ENCODE data around the gene ZMYND19.

ZMYND19 gene

GRCh38 chr9:137569609-137570203, 20.6 kb downstream of the ZMYND19 start:
- Histone ChIP-seq H3K27ac (ENCODE audit: extremely low read depth, low read depth, low read length) (no peak overlapping the region), H3K4me1 (ENCODE audit: control insufficient read depth, insufficient read depth, low read length) (no peaks in the 10 kb centered on the region), H3K36me3 (ENCODE audit: control insufficient read depth in 2 of 2, insufficient read depth in 1 of 2, low read length in 2 of 2) (peaks cover 12 to 43% of the 10 kb centered on the region in 2 experiments), H3K4me3 (ENCODE audit: low read depth, low read length) (no peak overlapping the region), H3K9me3 (ENCODE audit: control insufficient read depth, insufficient read depth, low read depth, low read length) (no peaks in the 10 kb centered on the region)
- ChIA-PET POLR2A (no interaction called here), CTCF (interaction anchor here (1.0 kb wide), 1 partner anchor 10 kb away, joined by 3 read pairs; no protein-coding TSS in a partner anchor)
- TF ChIP-seq ZFHX2 (tag by site-specific recombination; conservative IDR thresholded peaks at IDR 0.05) (peak; percentile 99), ZNF501 (tag by site-specific recombination; IDR thresholded peaks at IDR 0.05) (no peak), ZNF561 (tag by site-specific recombination; IDR thresholded peaks at IDR 0.05; ENCODE audit: borderline replicate concordance) (no peak), ZNF629 (tag by site-specific recombination; IDR thresholded peaks at IDR 0.05) (no peak), ZNF121 (tag by site-specific recombination; IDR thresholded peaks at IDR 0.05) (no peak), ZNF433 (tag by site-specific recombination; IDR thresholded peaks at IDR 0.05; ENCODE audit: low read depth) (no peak), MZF1 (tag by site-specific recombination; IDR thresholded peaks at IDR 0.05; ENCODE audit: borderline replicate concordance) (no peak), ZBTB7A (tag by site-specific recombination; IDR thresholded peaks at IDR 0.05; ENCODE audit: low read depth) (no peak), ZNF670 (tag by site-specific recombination; IDR thresholded peaks at IDR 0.05; ENCODE audit: low read depth) (no peak), KLF8 (tag by site-specific recombination; IDR thresholded peaks at IDR 0.05) (no peak), ZNF274 (IDR thresholded peaks at IDR 0.05; ENCODE audit: low read length) (no peak), ZNF274 (tag by site-specific recombination; IDR thresholded peaks at IDR 0.05; ENCODE audit: borderline replicate concordance) (no peak), ZNF623 (tag by site-specific recombination; IDR thresholded peaks at IDR 0.05) (no peak), ZNF184 (tag by site-specific recombination; IDR thresholded peaks at IDR 0.05) (no peak), EGR2 (tag by site-specific recombination; IDR thresholded peaks at IDR 0.05; ENCODE audit: low read depth) (peak; percentile 100), ZBTB21 (tag by site-specific recombination; IDR thresholded peaks at IDR 0.05) (no peak), ZNF560 (tag by site-specific recombination; IDR thresholded peaks at IDR 0.05; ENCODE audit: borderline replicate concordance) (no peak), KLF10 (tag by site-specific recombination; IDR thresholded peaks at IDR 0.05) (no peak), REPIN1 (tag by site-specific recombination; IDR thresholded peaks at IDR 0.05; ENCODE audit: low read depth) (no peak), GLIS1 (tag by site-specific recombination; IDR thresholded peaks at IDR 0.05) (no peak), ZBTB49 (tag by site-specific recombination; IDR thresholded peaks at IDR 0.05; ENCODE audit: low read depth) (no peak), ZNF221 (tag by site-specific recombination; IDR thresholded peaks at IDR 0.05; ENCODE audit: borderline replicate concordance) (no peak), ZBTB48 (tag by site-specific recombination; IDR thresholded peaks at IDR 0.05) (no peak), ZNF513 (tag by site-specific recombination; IDR thresholded peaks at IDR 0.05) (no peak), ZFP3 (tag by site-specific recombination; IDR thresholded peaks at IDR 0.05; ENCODE audit: low read depth) (no peak), ZNF621 (tag by site-specific recombination; IDR thresholded peaks at IDR 0.05) (no peak), GLIS2 (tag by site-specific recombination; IDR thresholded peaks at IDR 0.05) (no peak), ZBTB17 (tag by site-specific recombination; IDR thresholded peaks at IDR 0.05) (peak; percentile 78), ZBTB26 (tag by site-specific recombination; optimal IDR thresholded peaks at IDR 0.05) (no peak), ZNF776 (tag by site-specific recombination; IDR thresholded peaks at IDR 0.05; ENCODE audit: borderline replicate concordance) (no peak), SALL2 (tag by site-specific recombination; IDR thresholded peaks at IDR 0.05; ENCODE audit: borderline replicate concordance) (no peak)
- TF ChIP-seq, protein P1, sequence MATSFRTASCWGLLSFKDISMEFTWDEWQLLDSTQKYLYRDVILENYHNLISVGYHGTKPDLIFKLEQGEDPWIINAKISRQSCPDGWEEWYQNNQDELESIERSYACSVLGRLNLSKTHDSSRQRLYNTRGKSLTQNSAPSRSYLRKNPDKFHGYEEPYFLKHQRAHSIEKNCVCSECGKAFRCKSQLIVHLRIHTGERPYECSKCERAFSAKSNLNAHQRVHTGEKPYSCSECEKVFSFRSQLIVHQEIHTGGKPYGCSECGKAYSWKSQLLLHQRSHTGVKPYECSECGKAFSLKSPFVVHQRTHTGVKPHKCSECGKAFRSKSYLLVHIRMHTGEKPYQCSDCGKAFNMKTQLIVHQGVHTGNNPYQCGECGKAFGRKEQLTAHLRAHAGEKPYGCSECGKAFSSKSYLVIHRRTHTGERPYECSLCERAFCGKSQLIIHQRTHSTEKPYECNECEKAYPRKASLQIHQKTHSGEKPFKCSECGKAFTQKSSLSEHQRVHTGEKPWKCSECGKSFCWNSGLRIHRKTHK (tag by site-specific recombination; IDR thresholded peaks at IDR 0.05): no peak
- TF ChIP-seq, protein P2, sequence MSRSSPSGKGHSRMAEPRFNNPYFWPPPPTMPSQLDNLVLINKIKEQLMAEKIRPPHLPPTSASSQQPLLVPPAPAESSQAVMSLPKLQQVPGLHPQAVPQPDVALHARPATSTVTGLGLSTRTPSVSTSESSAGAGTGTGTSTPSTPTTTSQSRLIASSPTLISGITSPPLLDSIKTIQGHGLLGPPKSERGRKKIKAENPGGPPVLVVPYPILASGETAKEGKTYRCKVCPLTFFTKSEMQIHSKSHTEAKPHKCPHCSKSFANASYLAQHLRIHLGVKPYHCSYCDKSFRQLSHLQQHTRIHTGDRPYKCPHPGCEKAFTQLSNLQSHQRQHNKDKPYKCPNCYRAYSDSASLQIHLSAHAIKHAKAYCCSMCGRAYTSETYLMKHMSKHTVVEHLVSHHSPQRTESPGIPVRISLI (tag by site-specific recombination; IDR thresholded peaks at IDR 0.05): no peak

All from HEK293 (cell line).